Fibroblast of lung (primary cell): Measurements from ENCODE around the gene SLC39A6. TPM values are rescaled to one million over a fixed set of nuclear protein-coding genes. Genes with fewer than 3 reads are reported as not detected.

ENCODE experiments used
- DNase-seq, 2 donors: peaks; one replicate each; pipeline versions ENCODE4 v3.0.0 to v3.0.0-alpha.2; 2010; ENCODE audit warnings: low read depth in 2 of 2
- H2AFZ ChIP-seq: 2 replicates; pipeline ENCODE4 v1.5.1; 2012; ENCODE audit warnings: low read length, control low read depth, inconsistent platforms
- H3K27ac ChIP-seq: 2 replicates; pipeline ENCODE4 v1.5.1; 2011; ENCODE audit warnings: low read length, control low read depth; ENCODE audit not compliant: insufficient read depth
- H3K27me3 ChIP-seq: 2 replicates; pipeline ENCODE4 v1.5.1; 2011; ENCODE audit warnings: mild to moderate bottlenecking, low read length; ENCODE audit not compliant: control insufficient read depth, insufficient read depth
- H3K36me3 ChIP-seq: 2 replicates; pipeline ENCODE4 v1.5.1; 2011; ENCODE audit warnings: low read length; ENCODE audit not compliant: control insufficient read depth, insufficient read depth
- H3K4me1 ChIP-seq: 2 replicates; pipeline ENCODE4 v1.5.1; 2011; ENCODE audit warnings: low read length; ENCODE audit not compliant: control insufficient read depth, insufficient read depth; ENCODE audit errors: extremely low read depth
- H3K4me2 ChIP-seq: 2 replicates; pipeline ENCODE4 v1.5.1; 2011; ENCODE audit warnings: low read length, control low read depth; ENCODE audit not compliant: insufficient read depth; ENCODE audit errors: extremely low read depth
- H3K4me3 ChIP-seq, 4 experiments: fragments of 200-600 bp in 1 of 4; sonication (generic) in 1 of 4; replicated peaks in 1 of 4; 2 replicates each; pipeline ENCODE4 v1.5.1; 2011 to 2016; ENCODE audit warnings: low read length in 4 of 4, low read depth in 3 of 4, mild to moderate bottlenecking in 3 of 4, control low read depth in 2 of 4, inconsistent platforms in 1 of 4, mixed read lengths in 1 of 4; ENCODE audit not compliant: insufficient read depth in 1 of 4; ENCODE audit errors: control extremely low read depth in 1 of 4
- H3K79me2 ChIP-seq: 2 replicates; pipeline ENCODE4 v1.5.1; 2012; ENCODE audit warnings: mild to moderate bottlenecking, low read length, inconsistent platforms; ENCODE audit not compliant: control insufficient read depth, insufficient read depth
- H3K9ac ChIP-seq: 2 replicates; pipeline ENCODE4 v1.5.1; 2011; ENCODE audit warnings: mild to moderate bottlenecking, low read length, control low read depth; ENCODE audit not compliant: insufficient read depth
- H3K9me3 ChIP-seq: 2 replicates; pipeline ENCODE4 v1.5.1; 2012; ENCODE audit warnings: low read depth, low read length; ENCODE audit not compliant: control insufficient read depth, insufficient read depth
- H4K20me1 ChIP-seq: 2 replicates; pipeline ENCODE4 v1.5.1; 2011; ENCODE audit warnings: low read length; ENCODE audit not compliant: control insufficient read depth, insufficient read depth; ENCODE audit errors: extremely low read depth
- EZH2 ChIP-seq: IDR thresholded peaks from 2 replicates; pipeline ENCODE4 v1.5.1; 2012; ENCODE audit warnings: low read length, control low read depth, mild to moderate bottlenecking; ENCODE audit errors: missing control alignments
- polyA minus RNA-seq: library from RNA; depleted of rRNA, polyadenylated mRNA; stranded (reverse); fragments of >200 nt; gene quantifications from 2 replicates; pipeline ENCODE4 v1.2.3, GENCODE V29; 2011; ENCODE audit warnings: low replicate concordance
- polyA plus RNA-seq, 2 donors: library from polyadenylated mRNA; depleted of rRNA in 1 of 2; stranded (reverse) in 1 of 2; unstranded in 1 of 2; fragments of >200 nt; gene quantifications; 2 replicates each; pipeline ENCODE4 v1.2.1, GENCODE V29; 2011 to 2012; ENCODE audit warnings: missing spikeins in 1 of 2
- total RNA-seq: library from RNA; depleted of rRNA; stranded (reverse); fragments of >200 nt; gene quantifications from 2 replicates; pipeline ENCODE4 v1.2.1, GENCODE V29; 2014
- TF ChIP-seq, protein P1 (sequence below), 2 donors: IDR thresholded peaks in 1 of 2; conservative IDR thresholded peaks in 1 of 2; 1 replicate in 1 of 2; 2 replicates in 1 of 2; pipeline ENCODE4 v1.5.1; 2011 to 2012; ENCODE audit warnings: low read length in 2 of 2, control low read depth in 1 of 2, inconsistent platforms in 1 of 2, low read depth in 1 of 2, mild to moderate bottlenecking in 1 of 2

SLC39A6 gene, protein sequence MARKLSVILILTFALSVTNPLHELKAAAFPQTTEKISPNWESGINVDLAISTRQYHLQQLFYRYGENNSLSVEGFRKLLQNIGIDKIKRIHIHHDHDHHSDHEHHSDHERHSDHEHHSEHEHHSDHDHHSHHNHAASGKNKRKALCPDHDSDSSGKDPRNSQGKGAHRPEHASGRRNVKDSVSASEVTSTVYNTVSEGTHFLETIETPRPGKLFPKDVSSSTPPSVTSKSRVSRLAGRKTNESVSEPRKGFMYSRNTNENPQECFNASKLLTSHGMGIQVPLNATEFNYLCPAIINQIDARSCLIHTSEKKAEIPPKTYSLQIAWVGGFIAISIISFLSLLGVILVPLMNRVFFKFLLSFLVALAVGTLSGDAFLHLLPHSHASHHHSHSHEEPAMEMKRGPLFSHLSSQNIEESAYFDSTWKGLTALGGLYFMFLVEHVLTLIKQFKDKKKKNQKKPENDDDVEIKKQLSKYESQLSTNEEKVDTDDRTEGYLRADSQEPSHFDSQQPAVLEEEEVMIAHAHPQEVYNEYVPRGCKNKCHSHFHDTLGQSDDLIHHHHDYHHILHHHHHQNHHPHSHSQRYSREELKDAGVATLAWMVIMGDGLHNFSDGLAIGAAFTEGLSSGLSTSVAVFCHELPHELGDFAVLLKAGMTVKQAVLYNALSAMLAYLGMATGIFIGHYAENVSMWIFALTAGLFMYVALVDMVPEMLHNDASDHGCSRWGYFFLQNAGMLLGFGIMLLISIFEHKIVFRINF
- 107 and 164 TPM in 2 replicates for total RNA-seq
- polyA plus RNA-seq, result 85.6 and 118 TPM in 2 replicates
- 44.9 and 63.2 TPM in 2 replicates for polyA plus RNA-seq (2012)
- 35.6 and 36.6 TPM in 2 replicates for polyA minus RNA-seq

GRCh38 chr18:36129300-36130038 lies at the start of gene SLC39A6, which contains the start of gene ELP2:
Gene SLC39A6 (minus strand): TSS chr18:36129340. CDS start chr18:36127007, 2,333 bp downstream.
Gene ELP2 (plus strand): TSS chr18:36129899. CDS start chr18:36129934, 35 bp downstream.
- H3K9ac ChIP-seq, result peak within 1 kb of the TSS; percentile 92
- H3K79me2 ChIP-seq, result peaks cover 48% of the 10 kb centered on the region

GRCh38 chr18:36177913-36178312 lies 48.8 kb upstream of the SLC39A6 start:
- no peak overlapping the region for H3K27ac ChIP-seq
- no peak overlapping the region for H3K9ac ChIP-seq
- no peaks in the 10 kb centered on the region for H3K79me2 ChIP-seq
- no peak overlapping the region for H2AFZ ChIP-seq
- no peaks in the 10 kb centered on the region for H3K9me3 ChIP-seq
- peaks cover 7% of the 10 kb centered on the region for H3K4me1 ChIP-seq
- TF ChIP-seq, protein P1, sequence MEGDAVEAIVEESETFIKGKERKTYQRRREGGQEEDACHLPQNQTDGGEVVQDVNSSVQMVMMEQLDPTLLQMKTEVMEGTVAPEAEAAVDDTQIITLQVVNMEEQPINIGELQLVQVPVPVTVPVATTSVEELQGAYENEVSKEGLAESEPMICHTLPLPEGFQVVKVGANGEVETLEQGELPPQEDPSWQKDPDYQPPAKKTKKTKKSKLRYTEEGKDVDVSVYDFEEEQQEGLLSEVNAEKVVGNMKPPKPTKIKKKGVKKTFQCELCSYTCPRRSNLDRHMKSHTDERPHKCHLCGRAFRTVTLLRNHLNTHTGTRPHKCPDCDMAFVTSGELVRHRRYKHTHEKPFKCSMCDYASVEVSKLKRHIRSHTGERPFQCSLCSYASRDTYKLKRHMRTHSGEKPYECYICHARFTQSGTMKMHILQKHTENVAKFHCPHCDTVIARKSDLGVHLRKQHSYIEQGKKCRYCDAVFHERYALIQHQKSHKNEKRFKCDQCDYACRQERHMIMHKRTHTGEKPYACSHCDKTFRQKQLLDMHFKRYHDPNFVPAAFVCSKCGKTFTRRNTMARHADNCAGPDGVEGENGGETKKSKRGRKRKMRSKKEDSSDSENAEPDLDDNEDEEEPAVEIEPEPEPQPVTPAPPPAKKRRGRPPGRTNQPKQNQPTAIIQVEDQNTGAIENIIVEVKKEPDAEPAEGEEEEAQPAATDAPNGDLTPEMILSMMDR (conservative IDR thresholded peaks at IDR 0.05 in 1 of 2, IDR thresholded peaks at IDR 0.05 in 1 of 2; ENCODE audit: low read depth in 1 of 2, low read length in 2 of 2), result no peak
- TF ChIP-seq EZH2, result no peak
- DNase-seq, result no peak
- H3K27me3 ChIP-seq, result no peaks in the 10 kb centered on the region
- peaks cover 2% of the 10 kb centered on the region for H3K36me3 ChIP-seq
- H4K20me1 ChIP-seq, result no peaks in the 10 kb centered on the region
- H3K4me3 ChIP-seq, result no peak overlapping the region
- H3K4me2 ChIP-seq, result no peak overlapping the region

More at GRCh38 chr18:36129300-36130038, at the start of gene SLC39A6, which contains the start of gene ELP2:
- Histone ChIP-seq H3K4me2 (peak within 1 kb of the TSS; percentile 91), H3K27ac (peak within 1 kb of the TSS; percentile 92), H2AFZ (peak within 1 kb of the TSS; percentile 82), H3K36me3 (peaks cover 3% of the 10 kb centered on the region), H3K9me3 (no peaks in the 10 kb centered on the region), H3K4me3 (peak within 1 kb of the TSS; percentile 65 to 95 (median 83)), H3K27me3 (no peaks in the 10 kb centered on the region), H4K20me1 (no peaks in the 10 kb centered on the region), H3K4me1 (no peaks in the 10 kb centered on the region)
- peak; percentile 94 to 96 for DNase-seq
- TF ChIP-seq, protein P1 (conservative IDR thresholded peaks at IDR 0.05 in 1 of 2, IDR thresholded peaks at IDR 0.05 in 1 of 2; ENCODE audit: low read depth in 1 of 2, low read length in 2 of 2), result no peak
